ENCODE data around the gene PLBD2.

The PLBD2 gene

DNA sequence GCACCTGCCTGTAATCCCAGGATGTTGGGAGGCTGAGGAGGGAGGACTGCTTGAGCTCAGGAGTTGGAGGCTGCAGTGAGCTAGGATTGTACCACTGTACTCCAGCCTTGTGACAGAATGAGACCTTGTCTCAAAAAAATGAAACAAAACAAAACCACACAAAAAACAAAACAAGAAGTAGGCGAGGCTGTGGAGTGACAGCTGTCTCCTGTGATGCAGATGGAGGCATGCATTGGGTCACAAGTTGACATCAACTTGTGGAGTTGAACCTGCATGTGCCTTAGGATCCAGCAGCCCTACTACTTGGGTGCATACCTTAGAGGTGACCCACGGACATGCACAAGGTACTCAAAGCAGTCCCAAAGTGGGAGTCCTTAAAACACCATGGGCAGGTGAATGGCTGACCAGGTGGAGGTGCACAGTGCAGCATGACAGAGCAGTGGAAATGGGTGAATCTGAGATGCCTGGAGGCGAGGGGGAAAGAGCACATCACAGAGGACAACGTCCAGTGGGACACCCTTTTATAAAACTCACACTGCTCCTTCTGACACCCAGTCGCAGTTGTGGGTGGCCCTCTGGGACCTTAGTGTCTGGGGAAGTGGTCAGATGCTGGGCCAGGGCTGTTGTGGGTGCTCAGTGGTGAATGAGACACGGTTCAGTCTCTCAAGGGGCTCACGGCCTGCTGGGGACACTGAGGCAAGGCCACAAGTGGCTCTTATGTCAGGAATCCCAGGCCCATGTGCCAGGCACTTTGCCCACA, 12.7 kb downstream of the PLBD2 start:
- no peak for DNase-seq (ENCODE audit: low spot score)

- DNase-seq (ENCODE audit: low spot score): no peak
Measured at GRCh38 chr12:113371808-113372207, 13.4 kb downstream of the PLBD2 start.

DNA sequence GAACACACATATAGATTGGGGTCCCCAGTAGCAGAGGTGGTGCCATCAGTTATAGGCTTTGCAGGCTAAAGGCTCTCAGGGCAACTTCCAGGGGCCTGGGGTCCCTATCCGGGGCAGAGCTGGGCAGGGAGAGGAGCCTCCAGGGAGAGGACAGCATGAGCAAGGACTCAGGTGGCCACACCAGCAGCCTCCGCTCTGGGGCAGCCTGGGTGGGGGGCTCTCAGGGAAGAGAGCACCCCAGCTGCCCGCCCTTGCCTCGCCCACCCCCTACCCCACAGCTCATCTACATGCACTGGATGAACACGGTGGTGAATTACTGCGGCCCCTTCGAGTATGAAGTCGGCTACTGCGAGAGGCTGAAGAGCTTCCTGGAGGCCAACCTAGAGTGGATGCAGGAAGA, 14.0 kb downstream of the PLBD2 start:
- no peak for DNase-seq (ENCODE audit: low spot score)

DNA sequence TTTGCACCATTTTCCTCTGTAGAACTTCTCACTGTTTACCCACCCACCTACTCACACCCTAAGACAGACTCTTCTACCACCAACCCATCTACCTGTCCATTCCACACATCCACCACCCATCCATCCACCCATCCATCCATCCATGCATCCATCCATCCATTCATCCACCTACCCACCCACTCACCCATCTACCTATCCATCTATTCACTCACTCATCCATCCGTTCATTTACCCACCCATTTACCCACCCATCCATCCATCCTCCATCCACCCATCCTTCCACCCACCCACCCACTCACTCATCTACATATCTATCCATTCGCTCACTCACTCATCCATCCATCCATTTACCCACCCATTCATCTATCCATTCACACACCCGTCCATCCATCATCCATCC, 15.1 kb downstream of the PLBD2 start:
- DNase-seq (ENCODE audit: low spot score): no peak

- DNase-seq (ENCODE audit: low spot score): no peak
Measured at GRCh38 chr12:113373969-113374368, 15.6 kb downstream of the PLBD2 start.

DNA sequence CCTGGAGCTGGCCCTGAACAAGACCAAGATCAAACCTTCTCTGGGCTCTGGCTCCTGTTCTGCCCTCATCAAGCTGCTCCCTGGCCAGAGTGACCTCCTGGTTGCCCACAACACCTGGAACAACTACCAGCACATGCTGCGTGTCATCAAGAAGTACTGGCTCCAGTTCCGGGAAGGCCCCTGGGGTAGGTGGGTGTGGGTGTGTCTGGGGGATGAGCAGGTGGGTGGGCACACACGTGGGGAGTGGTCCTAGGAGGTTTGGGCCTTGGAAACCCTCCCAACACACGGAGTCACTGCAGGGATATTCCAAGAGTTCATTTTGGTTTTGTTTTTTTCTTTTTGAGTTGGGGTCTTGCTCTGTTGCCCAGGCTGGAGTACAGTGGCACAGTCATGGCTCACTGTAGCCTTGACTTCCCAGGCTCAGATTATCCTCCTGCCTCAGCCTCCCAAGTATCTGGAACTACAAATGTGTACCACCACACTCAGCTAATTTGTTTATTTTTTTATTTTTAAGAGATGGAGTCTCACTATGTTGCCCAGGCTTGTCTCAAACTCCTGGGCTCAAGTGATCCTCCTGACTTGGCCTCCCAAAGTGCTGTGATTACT, 16.5 kb downstream of the PLBD2 start:
- DNase-seq (ENCODE audit: low spot score): no peak

DNA sequence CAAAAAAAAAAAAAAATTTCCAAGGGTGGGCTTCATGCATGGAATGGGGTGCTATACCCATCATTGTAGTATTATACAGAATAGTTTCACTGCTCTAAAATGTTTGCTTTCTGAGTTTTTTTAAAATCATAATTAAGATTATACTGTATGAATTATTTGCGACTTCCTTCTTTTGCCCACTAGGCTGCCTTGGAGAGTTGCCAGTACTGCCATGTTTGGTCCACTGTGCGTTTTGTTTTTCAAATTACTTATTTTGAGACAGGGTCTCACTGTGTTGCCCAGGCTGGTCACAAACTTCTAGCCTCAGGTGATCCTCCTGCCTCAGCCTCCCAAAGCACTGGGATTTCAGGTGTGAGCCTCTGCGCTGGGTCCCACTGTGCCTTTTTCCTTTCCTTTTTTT, 19.9 kb downstream of the PLBD2 start:
- no peak for DNase-seq (ENCODE audit: low spot score)

GRCh38 chr12:113381220-113381619, 22.8 kb downstream of the PLBD2 start:
- DNase-seq (ENCODE audit: low spot score): no peak

DNA sequence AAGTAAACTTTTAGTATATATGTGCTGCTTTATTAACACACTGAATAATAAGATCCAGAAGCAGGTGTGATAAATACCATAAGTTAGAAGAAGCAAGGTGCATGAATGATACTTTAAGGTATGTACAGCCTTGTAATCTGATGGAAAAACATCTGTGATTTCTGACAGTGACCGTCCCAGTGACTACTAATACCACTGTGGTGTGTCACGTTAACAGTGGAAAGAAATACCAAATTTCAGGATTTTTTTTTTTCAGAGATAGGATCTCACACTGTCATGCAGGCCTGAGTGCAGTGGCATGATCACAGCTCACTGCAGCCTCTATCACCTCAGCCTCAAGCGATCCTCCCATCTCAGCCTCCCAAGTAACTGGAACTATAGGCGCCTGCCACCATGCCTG, 23.8 kb downstream of the PLBD2 start:
- DNase-seq (ENCODE audit: low spot score): no peak

GRCh38 chr12:113384778-113385177, 26.4 kb downstream of the PLBD2 start:
- DNase-seq (ENCODE audit: low spot score): no peak

DNA sequence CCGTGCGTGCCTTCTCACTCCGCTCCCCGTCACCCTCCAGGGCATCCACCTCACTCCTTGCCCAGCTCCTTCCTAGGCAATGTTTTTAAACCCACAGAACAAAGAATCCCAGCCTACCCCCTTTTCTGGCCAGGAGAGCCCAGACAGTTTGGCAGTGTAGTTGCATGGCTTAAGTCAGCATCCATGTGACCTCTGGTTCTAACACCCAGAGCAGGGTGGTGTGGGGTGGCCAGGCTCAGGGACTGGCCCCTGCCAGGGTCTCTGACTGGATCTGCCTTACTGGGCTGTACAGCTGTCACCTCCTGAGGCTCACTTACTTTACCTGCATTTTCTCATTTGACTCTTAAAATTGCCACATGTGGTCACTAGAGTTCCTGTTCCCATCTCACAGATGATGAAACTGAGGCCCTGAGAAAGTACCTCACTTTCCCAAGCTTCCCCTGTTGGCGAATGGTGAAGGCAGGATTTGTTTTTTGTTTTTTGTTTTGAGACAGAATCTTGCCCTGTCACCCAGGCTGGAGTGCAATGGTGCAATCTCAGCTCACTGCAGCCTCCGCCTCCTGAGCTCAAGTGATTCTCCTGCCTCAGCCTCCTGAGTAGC, 27.0 kb downstream of the PLBD2 start:
- DNase-seq (ENCODE audit: low spot score): no peak

- DNase-seq (ENCODE audit: low spot score): no peak
Measured at GRCh38 chr12:113386866-113387566, 28.6 kb downstream of the PLBD2 start.

GRCh38 chr12:113387631-113388030, 29.2 kb downstream of the PLBD2 start:
- no peak for DNase-seq (ENCODE audit: low spot score)

DNA sequence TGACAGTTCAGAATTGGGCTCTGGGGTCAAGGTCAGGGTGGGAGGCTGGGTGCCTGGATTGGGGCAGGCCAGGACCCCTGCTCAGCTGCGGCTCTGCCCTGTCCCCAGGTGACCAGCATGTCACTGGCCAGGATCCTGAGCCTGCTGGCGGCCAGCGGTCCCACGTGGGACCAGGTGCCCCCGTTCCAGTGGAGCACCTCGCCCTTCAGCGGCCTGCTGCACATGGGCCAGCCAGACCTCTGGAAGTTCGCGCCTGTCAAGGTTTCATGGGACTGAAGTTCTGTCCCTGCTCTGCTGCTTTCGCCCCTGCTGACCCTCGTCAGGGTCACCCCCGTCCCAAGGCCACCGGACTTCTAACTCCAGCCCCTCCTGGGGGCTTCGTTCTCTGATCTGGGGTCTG, 30.0 kb downstream of the PLBD2 start:
- DNase-seq (ENCODE audit: low spot score): no peak

- no peak for DNase-seq (ENCODE audit: low spot score)
Measured at GRCh38 chr12:113390064-113391043, 32.0 kb downstream of the PLBD2 start.

- DNase-seq (ENCODE audit: low spot score): no peak
Measured at GRCh38 chr12:113391145-113391544, 32.8 kb downstream of the PLBD2 start.

DNA sequence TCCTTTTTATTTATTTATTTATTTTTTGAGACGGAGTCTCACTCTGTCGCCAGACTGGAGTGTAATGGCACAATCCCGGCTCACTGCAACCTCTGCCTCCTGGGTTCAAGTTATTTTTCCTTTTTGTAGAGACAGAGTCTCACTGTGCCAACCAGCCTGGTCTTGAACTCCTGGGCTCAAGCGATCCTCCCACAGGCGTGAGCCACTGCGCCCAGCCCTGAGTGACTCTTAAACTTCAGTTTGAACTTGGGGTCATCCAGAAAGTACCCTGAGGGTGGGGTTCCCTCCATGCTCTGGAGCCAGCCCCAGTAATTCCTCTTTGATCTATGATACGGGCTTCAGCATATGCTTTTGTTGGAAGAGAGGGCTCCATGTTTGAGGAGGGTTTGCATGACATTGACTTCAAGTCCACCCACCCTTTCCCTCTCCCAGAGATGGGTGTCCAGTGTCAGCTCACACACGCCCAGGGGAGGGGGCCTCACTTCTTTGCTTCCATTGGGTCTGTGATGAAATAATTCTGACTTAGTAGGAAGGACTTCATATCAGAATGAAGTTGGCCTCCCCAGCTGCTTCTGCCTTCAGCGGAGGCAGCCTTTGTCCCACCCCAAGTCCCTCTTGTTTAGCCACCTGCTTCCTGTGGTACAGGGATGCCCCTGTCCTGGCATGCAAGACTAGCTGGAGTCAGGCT, 33.4 kb downstream of the PLBD2 start:
- DNase-seq (ENCODE audit: low spot score): no peak

DNA sequence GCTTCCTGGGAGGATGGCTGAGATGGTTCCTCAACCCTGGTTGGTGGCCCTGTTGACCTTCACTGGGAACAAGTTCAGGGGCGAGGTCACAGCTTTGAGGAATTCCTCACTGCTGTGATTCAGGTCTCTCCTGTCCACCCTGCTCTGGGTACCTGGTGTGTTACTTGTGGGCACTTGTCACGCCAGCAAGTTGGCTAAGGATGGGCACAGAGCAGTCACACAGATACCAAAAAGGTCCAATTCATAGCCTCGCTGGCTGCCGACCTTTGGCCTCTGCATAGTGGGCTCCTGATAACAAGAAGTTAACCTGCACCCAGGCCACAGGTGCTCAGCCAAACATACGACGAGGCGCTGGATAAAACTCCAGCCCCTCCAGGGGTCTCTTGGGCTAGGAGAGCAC, 34.1 kb downstream of the PLBD2 start:
- DNase-seq (ENCODE audit: low spot score): no peak

GRCh38 chr12:113392988-113393579, 34.7 kb downstream of the PLBD2 start:
- DNase-seq (ENCODE audit: low spot score): no peak

DNA sequence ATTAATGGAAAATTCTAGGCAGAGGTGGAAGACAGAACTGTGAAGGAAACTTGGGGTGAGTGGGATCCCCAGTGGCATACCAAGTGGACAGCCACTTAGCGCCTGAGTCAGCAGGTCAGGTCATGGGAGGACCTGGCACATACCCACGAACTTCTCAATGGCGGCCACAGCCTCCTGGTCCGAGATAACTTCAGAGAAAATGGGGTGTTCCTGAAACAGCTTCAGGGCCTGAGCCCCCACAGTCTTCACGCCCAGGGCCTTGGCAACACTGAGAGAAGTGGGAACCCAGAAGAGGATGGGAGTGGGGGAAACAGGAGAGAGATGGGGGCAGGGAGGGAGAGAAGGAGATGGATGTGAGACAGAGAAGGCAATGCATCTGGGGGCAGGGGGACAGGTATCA, 35.4 kb downstream of the PLBD2 start:
- DNase-seq (ENCODE audit: low spot score): no peak

DNA sequence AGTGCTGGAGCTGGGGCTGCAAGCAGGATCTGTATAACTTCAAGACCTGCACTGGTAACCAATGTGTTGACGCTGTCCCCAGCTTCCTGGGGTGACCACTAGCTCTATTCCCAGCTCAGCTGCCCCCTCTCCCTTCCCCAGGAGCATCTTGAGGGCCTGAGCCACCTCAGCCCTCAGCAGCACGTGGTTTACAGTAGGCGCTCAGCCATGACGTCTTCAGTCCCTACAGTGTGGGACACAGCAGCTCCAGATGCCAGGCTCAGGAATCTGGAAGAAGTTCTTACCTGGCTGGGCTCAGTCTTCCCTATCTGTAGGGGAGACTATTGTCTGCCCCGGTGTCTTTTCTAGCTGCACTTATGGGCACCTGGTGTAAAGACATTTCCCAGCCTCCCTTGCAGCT, 36.7 kb downstream of the PLBD2 start:
- no peak for DNase-seq (ENCODE audit: low spot score)
